ENCODE results near the gene PPP6R3.

DNA sequence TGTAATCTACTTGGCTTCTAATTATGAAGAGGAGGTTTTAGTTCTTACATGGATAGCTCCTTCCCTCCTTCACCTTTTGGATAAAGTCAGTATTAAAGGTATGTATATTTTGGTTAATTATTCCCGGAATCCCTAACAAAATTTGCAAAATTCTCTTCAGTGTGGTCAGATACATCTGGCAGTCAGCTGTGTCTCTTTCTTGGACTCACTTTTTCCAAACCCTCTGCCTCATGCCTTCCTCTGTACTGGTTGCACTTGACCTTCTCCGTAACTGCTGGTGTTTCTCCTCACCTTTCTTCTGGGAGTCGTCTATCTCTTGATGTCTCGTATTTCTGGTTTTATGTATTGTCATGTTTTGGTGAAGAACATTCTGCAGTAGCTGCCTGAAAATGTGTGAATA is 62.5 kb downstream of the PPP6R3 start:
- no peak for TF ChIP-seq ZFP30 (CRISPR knock-in tag; IDR thresholded peaks at IDR 0.05)
- TF ChIP-seq, protein P1, sequence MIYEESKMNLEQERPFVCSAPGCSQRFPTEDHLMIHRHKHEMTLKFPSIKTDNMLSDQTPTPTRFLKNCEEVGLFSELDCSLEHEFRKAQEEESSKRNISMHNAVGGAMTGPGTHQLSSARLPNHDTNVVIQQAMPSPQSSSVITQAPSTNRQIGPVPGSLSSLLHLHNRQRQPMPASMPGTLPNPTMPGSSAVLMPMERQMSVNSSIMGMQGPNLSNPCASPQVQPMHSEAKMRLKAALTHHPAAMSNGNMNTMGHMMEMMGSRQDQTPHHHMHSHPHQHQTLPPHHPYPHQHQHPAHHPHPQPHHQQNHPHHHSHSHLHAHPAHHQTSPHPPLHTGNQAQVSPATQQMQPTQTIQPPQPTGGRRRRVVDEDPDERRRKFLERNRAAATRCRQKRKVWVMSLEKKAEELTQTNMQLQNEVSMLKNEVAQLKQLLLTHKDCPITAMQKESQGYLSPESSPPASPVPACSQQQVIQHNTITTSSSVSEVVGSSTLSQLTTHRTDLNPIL (CRISPR knock-in tag; IDR thresholded peaks at IDR 0.05; ENCODE audit: low read depth) = no peak
- TF ChIP-seq, protein P2, sequence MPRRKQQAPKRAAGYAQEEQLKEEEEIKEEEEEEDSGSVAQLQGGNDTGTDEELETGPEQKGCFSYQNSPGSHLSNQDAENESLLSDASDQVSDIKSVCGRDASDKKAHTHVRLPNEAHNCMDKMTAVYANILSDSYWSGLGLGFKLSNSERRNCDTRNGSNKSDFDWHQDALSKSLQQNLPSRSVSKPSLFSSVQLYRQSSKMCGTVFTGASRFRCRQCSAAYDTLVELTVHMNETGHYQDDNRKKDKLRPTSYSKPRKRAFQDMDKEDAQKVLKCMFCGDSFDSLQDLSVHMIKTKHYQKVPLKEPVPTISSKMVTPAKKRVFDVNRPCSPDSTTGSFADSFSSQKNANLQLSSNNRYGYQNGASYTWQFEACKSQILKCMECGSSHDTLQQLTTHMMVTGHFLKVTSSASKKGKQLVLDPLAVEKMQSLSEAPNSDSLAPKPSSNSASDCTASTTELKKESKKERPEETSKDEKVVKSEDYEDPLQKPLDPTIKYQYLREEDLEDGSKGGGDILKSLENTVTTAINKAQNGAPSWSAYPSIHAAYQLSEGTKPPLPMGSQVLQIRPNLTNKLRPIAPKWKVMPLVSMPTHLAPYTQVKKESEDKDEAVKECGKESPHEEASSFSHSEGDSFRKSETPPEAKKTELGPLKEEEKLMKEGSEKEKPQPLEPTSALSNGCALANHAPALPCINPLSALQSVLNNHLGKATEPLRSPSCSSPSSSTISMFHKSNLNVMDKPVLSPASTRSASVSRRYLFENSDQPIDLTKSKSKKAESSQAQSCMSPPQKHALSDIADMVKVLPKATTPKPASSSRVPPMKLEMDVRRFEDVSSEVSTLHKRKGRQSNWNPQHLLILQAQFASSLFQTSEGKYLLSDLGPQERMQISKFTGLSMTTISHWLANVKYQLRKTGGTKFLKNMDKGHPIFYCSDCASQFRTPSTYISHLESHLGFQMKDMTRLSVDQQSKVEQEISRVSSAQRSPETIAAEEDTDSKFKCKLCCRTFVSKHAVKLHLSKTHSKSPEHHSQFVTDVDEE (CRISPR knock-in tag; IDR thresholded peaks at IDR 0.05) = no peak
